Measurements from ENCODE around the gene TCIRG1. TPM values are rescaled to one million over a fixed set of nuclear protein-coding genes. Genes with fewer than 3 reads are reported as not detected.

TCIRG1 gene
- polyA plus RNA-seq, 2 of the 4 experiments (the other 2 are of a cell fraction): 36.3 to 120 TPM

- peak overlapping the region; percentile 97 for H3K4me2 ChIP-seq
- no peaks in the 10 kb centered on the region for H3K9me3 ChIP-seq
- ChIA-PET CTCF (interaction anchor here (0.9 to 10.7 kb wide), 4 partner anchors 9 to 206 kb away, joined by 3 to 204 read pairs (median 4); no protein-coding TSS in a partner anchor), POLR2A (interaction anchor here (1.0 to 1.6 kb wide), 2 partner anchors 10 to 11 kb away, joined by 6 to 7 read pairs; no protein-coding TSS in a partner anchor)
- ATAC-seq (peak; percentile 60 to 69), DNase-seq (ENCODE audit: low read depth in 1 of 2, low spot score in 1 of 2) (peak in 1 of 2 experiments; percentile 53), FAIRE-seq (no peak)
- TF ChIP-seq, protein P1, sequence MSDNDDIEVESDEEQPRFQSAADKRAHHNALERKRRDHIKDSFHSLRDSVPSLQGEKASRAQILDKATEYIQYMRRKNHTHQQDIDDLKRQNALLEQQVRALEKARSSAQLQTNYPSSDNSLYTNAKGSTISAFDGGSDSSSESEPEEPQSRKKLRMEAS (IDR thresholded peaks at IDR 0.05): no peak; the same call in 1 of the 2 replicates
- H3K4me3 ChIP-seq: peak overlapping the region; percentile 97
- H3K27ac ChIP-seq: peak overlapping the region; percentile 91 to 99
- H3K4me1 ChIP-seq: peaks cover 36% of the 10 kb centered on the region
- 19% methylated on average over 44 of the region's 86 CpGs for WGBS (ENCODE audit: missing lambda C conversion rate)
Observed at GRCh38 chr11:68002938-68003845, 35.6 kb upstream of the TCIRG1 start.

GRCh38 chr11:68003846-68004550 is 34.8 kb upstream of the TCIRG1 start, which contains the start of gene UNC93B1:
UNC93B1 (minus strand) TSS chr11:68004097; CDS start chr11:68004043, 54 bp downstream.
- no peaks in the 10 kb centered on the region for H3K9me3 ChIP-seq
- whole genome bisulfite sequencing (ENCODE audit: missing lambda C conversion rate): 7% methylated on average over 17 of the region's 64 CpGs
- CTCF ChIA-PET: interaction anchor here (0.9 to 10.7 kb wide), 3 partner anchors 9 to 20 kb away, joined by 4 to 204 read pairs (median 5); no protein-coding TSS in a partner anchor
- peak within 1 kb of the TSS; percentile 97 for H3K4me3 ChIP-seq
- peak; percentile 73 for FAIRE-seq
- DNase-seq (ENCODE audit: low read depth in 1 of 2, low spot score in 1 of 2): peak in 1 of 2 experiments; percentile 92
- peaks cover 44% of the 10 kb centered on the region for H3K4me1 ChIP-seq
- POLR2A ChIA-PET: interaction anchor here (1.6 kb wide), 1 partner anchor 9 kb away, joined by 6 read pairs; no protein-coding TSS in a partner anchor
- peak; percentile 73 to 85 for ATAC-seq
- peak within 1 kb of the TSS; percentile 91 to 99 for H3K27ac ChIP-seq
- peak within 1 kb of the TSS; percentile 97 for H3K4me2 ChIP-seq
- no peak for TF ChIP-seq NFE2L2 (conservative IDR thresholded peaks at IDR 0.05; ENCODE audit: low read length)
- TF ChIP-seq, protein P2, sequence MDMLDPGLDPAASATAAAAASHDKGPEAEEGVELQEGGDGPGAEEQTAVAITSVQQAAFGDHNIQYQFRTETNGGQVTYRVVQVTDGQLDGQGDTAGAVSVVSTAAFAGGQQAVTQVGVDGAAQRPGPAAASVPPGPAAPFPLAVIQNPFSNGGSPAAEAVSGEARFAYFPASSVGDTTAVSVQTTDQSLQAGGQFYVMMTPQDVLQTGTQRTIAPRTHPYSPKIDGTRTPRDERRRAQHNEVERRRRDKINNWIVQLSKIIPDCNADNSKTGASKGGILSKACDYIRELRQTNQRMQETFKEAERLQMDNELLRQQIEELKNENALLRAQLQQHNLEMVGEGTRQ (IDR thresholded peaks at IDR 0.05): peak; percentile 24; the same call in 1 of the 2 replicates
- no peak for TF ChIP-seq ZSCAN20 (CRISPR knock-in tag; IDR thresholded peaks at IDR 0.05)
- TF ChIP-seq MYC (IDR thresholded peaks at IDR 0.05; ENCODE audit: borderline replicate concordance, low read length): peak; percentile 73; the same call in 1 of the 2 replicates
- TF ChIP-seq ZFP36 (IDR thresholded peaks at IDR 0.05; ENCODE audit: borderline replicate concordance, partially characterized antibody): no peak
- TF ChIP-seq EP300 (IDR thresholded peaks at IDR 0.05): no peak
- TF ChIP-seq KDM5A (IDR thresholded peaks at IDR 0.05): no peak
- no peak for TF ChIP-seq CEBPB (IDR thresholded peaks at IDR 0.05)
- TF ChIP-seq HEYL (CRISPR knock-in tag; IDR thresholded peaks at IDR 0.05): no peak
- TF ChIP-seq BHLHE40 (IDR thresholded peaks at IDR 0.05; ENCODE audit: low read depth, low read length): no peak
- TF ChIP-seq, protein P1 (IDR thresholded peaks at IDR 0.05): peak; percentile 92
- peak; percentile 97 for TF ChIP-seq CHD4 (IDR thresholded peaks at IDR 0.05; ENCODE audit: borderline replicate concordance)
- TF ChIP-seq HDAC2 (IDR thresholded peaks at IDR 0.05): no peak
- no peak for TF ChIP-seq ZNF302 (CRISPR knock-in tag; IDR thresholded peaks at IDR 0.05)
- TF ChIP-seq, protein P3, sequence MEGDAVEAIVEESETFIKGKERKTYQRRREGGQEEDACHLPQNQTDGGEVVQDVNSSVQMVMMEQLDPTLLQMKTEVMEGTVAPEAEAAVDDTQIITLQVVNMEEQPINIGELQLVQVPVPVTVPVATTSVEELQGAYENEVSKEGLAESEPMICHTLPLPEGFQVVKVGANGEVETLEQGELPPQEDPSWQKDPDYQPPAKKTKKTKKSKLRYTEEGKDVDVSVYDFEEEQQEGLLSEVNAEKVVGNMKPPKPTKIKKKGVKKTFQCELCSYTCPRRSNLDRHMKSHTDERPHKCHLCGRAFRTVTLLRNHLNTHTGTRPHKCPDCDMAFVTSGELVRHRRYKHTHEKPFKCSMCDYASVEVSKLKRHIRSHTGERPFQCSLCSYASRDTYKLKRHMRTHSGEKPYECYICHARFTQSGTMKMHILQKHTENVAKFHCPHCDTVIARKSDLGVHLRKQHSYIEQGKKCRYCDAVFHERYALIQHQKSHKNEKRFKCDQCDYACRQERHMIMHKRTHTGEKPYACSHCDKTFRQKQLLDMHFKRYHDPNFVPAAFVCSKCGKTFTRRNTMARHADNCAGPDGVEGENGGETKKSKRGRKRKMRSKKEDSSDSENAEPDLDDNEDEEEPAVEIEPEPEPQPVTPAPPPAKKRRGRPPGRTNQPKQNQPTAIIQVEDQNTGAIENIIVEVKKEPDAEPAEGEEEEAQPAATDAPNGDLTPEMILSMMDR (IDR thresholded peaks at IDR 0.05): no peak
- no peak for TF ChIP-seq NR3C1 (IDR thresholded peaks at IDR 0.05)
- peak; percentile 64; the same call in 1 of the 2 replicates for TF ChIP-seq NPAS2 (CRISPR knock-in tag; IDR thresholded peaks at IDR 0.05; ENCODE audit: borderline replicate concordance)
- peak; percentile 48 for TF ChIP-seq POLR2A (IDR thresholded peaks at IDR 0.05; ENCODE audit: low read length)
- TF ChIP-seq RAD21 (conservative IDR thresholded peaks at IDR 0.05 in 1 of 2, IDR thresholded peaks at IDR 0.05 in 1 of 2): no peak
- peak; percentile 49 to 80; a peak in 3 of 5 replicates for TF ChIP-seq JUN (IDR thresholded peaks at IDR 0.05)
- TF ChIP-seq, protein P4, sequence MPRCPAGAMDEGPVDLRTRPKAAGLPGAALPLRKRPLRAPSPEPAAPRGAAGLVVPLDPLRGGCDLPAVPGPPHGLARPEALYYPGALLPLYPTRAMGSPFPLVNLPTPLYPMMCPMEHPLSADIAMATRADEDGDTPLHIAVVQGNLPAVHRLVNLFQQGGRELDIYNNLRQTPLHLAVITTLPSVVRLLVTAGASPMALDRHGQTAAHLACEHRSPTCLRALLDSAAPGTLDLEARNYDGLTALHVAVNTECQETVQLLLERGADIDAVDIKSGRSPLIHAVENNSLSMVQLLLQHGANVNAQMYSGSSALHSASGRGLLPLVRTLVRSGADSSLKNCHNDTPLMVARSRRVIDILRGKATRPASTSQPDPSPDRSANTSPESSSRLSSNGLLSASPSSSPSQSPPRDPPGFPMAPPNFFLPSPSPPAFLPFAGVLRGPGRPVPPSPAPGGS (IDR thresholded peaks at IDR 0.05): peak; percentile 84; the same call in 1 of the 3 replicates
- TF ChIP-seq, protein P5, sequence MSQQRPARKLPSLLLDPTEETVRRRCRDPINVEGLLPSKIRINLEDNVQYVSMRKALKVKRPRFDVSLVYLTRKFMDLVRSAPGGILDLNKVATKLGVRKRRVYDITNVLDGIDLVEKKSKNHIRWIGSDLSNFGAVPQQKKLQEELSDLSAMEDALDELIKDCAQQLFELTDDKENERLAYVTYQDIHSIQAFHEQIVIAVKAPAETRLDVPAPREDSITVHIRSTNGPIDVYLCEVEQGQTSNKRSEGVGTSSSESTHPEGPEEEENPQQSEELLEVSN (IDR thresholded peaks at IDR 0.05; ENCODE audit: borderline replicate concordance, low read depth): no peak
- TF ChIP-seq TP53 (CRISPR knock-in tag; IDR thresholded peaks at IDR 0.05): no peak
- TF ChIP-seq, protein P6, sequence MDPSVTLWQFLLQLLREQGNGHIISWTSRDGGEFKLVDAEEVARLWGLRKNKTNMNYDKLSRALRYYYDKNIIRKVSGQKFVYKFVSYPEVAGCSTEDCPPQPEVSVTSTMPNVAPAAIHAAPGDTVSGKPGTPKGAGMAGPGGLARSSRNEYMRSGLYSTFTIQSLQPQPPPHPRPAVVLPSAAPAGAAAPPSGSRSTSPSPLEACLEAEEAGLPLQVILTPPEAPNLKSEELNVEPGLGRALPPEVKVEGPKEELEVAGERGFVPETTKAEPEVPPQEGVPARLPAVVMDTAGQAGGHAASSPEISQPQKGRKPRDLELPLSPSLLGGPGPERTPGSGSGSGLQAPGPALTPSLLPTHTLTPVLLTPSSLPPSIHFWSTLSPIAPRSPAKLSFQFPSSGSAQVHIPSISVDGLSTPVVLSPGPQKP (IDR thresholded peaks at IDR 0.05; ENCODE audit: low read depth, low read length): no peak
- no peak for TF ChIP-seq EHF (CRISPR knock-in tag; IDR thresholded peaks at IDR 0.05)
- TF ChIP-seq SREBF2 (IDR thresholded peaks at IDR 0.05): no peak
- no peak for TF ChIP-seq ESRRA (IDR thresholded peaks at IDR 0.05; ENCODE audit: borderline replicate concordance, low read length)
- no peak for TF ChIP-seq RFX5 (IDR thresholded peaks at IDR 0.05)
- TF ChIP-seq TFCP2L1 (CRISPR knock-in tag; IDR thresholded peaks at IDR 0.05): no peak

All from A549 (cell line).